ENCODE data around the gene GJB3.

- no peak for TF ChIP-seq CTCF (IDR thresholded peaks at IDR 0.05; ENCODE audit: insufficient read depth, low read length)
- no peak for TF ChIP-seq POLR2AphosphoS5 (IDR thresholded peaks at IDR 0.05; ENCODE audit: low read depth)
These were observed 10.0 kb upstream of the GJB3 start for GRCh38 chr1:34770891-34771504.

Measured in HL-60 (cell line).